Measurements from ENCODE around the gene KRTAP3-2. TPM values are rescaled to one million over a fixed set of nuclear protein-coding genes. Genes with fewer than 3 reads are reported as not detected.

Gene KRTAP3-2
- total RNA-seq, 2 experiments from 2014 or later, result not detected

- DNase-seq (no peak), ATAC-seq (ENCODE audit: poor library complexity) (no peak)
- Histone ChIP-seq H3K9me3 (ENCODE audit: control insufficient read depth in 1 of 2, insufficient read depth in 1 of 2, low read length in 2 of 2) (no peaks in the 10 kb centered on the region), H3K4me1 (ENCODE audit: insufficient read depth, low read length) (no peaks in the 10 kb centered on the region), H3K27me3 (ENCODE audit: control insufficient read depth in 1 of 2, insufficient read depth in 2 of 2, low read length in 2 of 2) (peaks cover 3 to 8% of the 10 kb centered on the region in 2 experiments), H3K27ac (ENCODE audit: low read depth in 1 of 2, low read length in 2 of 2) (no peak overlapping the region), H3K4me3 (ENCODE audit: low read length) (no peak overlapping the region), H3K36me3 (ENCODE audit: insufficient read depth, low read length) (no peaks in the 10 kb centered on the region)
- H3K27ac Mint-ChIP-seq, result no peak overlapping the region
- no peaks in the 10 kb centered on the region for H3K4me1 Mint-ChIP-seq (ENCODE audit: low read depth)
- peaks cover 24% of the 10 kb centered on the region for H3K27me3 Mint-ChIP-seq
- POLR2A ChIA-PET, result no interaction called here
- intact Hi-C loops (cut with DNase I, micrococcal nuclease), result no loop called here
- no peak overlapping the region for H3K4me3 Mint-ChIP-seq
- CTCF ChIA-PET, result no interaction called here
- TF ChIP-seq CTCF (IDR thresholded peaks at IDR 0.05), result no peak
- no peaks in the 10 kb centered on the region for H3K36me3 Mint-ChIP-seq (ENCODE audit: low read depth)
- no peaks in the 10 kb centered on the region for H3K9me3 Mint-ChIP-seq
Measured at GRCh38 chr17:40978575-40979151, 21.0 kb downstream of the KRTAP3-2 start.

DNA sequence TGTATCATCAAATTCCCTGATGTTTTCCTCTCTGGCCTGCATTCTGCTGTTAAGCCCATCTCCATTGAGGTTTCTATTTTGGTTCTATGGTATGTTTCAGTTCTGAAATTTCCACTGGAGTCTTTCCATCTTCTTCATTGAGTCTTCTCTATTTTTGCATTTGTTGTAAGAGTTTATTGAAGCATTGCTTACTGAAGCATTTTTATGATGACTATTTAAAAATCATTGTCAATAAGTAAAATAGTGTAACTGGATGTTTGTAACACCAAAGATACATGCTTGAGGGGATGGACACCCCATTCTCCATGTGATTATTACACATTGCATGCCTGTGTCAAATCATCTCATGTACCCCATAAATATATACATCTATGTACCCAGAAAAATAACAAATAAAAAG lies 24.2 kb downstream of the KRTAP3-2 start:
- ChIA-PET POLR2A (no interaction called here), CTCF (no interaction called here)
- Histone ChIP-seq H3K9me3 (ENCODE audit: control insufficient read depth in 1 of 2, insufficient read depth in 1 of 2, low read length in 2 of 2) (no peaks in the 10 kb centered on the region), H3K4me3 (ENCODE audit: low read length) (no peak overlapping the region), H3K4me1 (ENCODE audit: insufficient read depth, low read length) (no peaks in the 10 kb centered on the region), H3K36me3 (ENCODE audit: insufficient read depth, low read length) (no peaks in the 10 kb centered on the region), H3K27me3 (ENCODE audit: control insufficient read depth in 1 of 2, insufficient read depth in 2 of 2, low read length in 2 of 2) (peaks cover 3 to 8% of the 10 kb centered on the region in 2 experiments), H3K27ac (ENCODE audit: low read depth in 1 of 2, low read length in 2 of 2) (no peak overlapping the region)
- Mint-ChIP-seq H3K27me3 (peaks cover 20% of the 10 kb centered on the region), H3K4me1 (ENCODE audit: low read depth) (no peaks in the 10 kb centered on the region), H3K4me3 (no peak overlapping the region), H3K36me3 (ENCODE audit: low read depth) (no peaks in the 10 kb centered on the region), H3K9me3 (no peaks in the 10 kb centered on the region), H3K27ac (no peak overlapping the region)
- intact Hi-C loops (cut with DNase I, micrococcal nuclease), result no loop called here
- TF ChIP-seq CTCF (IDR thresholded peaks at IDR 0.05), result no peak
- DNase-seq, result no peak
- no peak for ATAC-seq (ENCODE audit: poor library complexity)

GRCh38 chr17:40974366-40974765 lies 25.3 kb downstream of the KRTAP3-2 start:
- no peak for ATAC-seq (ENCODE audit: poor library complexity)
- Histone ChIP-seq H3K4me1 (ENCODE audit: insufficient read depth, low read length) (no peaks in the 10 kb centered on the region), H3K4me3 (ENCODE audit: low read length) (no peak overlapping the region), H3K9me3 (ENCODE audit: control insufficient read depth in 1 of 2, insufficient read depth in 1 of 2, low read length in 2 of 2) (no peaks in the 10 kb centered on the region), H3K27me3 (ENCODE audit: control insufficient read depth in 1 of 2, insufficient read depth in 2 of 2, low read length in 2 of 2) (peaks cover 3 to 8% of the 10 kb centered on the region in 2 experiments), H3K36me3 (ENCODE audit: insufficient read depth, low read length) (no peaks in the 10 kb centered on the region), H3K27ac (ENCODE audit: low read depth in 1 of 2, low read length in 2 of 2) (no peak overlapping the region)
- Mint-ChIP-seq H3K4me1 (ENCODE audit: low read depth) (no peaks in the 10 kb centered on the region), H3K36me3 (ENCODE audit: low read depth) (no peaks in the 10 kb centered on the region), H3K27me3 (peaks cover 23% of the 10 kb centered on the region), H3K27ac (no peak overlapping the region), H3K4me3 (no peak overlapping the region), H3K9me3 (no peaks in the 10 kb centered on the region)
- CTCF ChIA-PET, result no interaction called here
- POLR2A ChIA-PET, result no interaction called here
- intact Hi-C loops (cut with DNase I, micrococcal nuclease), result no loop called here
- no peak for DNase-seq
- no peak for TF ChIP-seq CTCF (IDR thresholded peaks at IDR 0.05)
